Measurements from ENCODE around the gene PLXDC1.

PLXDC1 gene

DNA sequence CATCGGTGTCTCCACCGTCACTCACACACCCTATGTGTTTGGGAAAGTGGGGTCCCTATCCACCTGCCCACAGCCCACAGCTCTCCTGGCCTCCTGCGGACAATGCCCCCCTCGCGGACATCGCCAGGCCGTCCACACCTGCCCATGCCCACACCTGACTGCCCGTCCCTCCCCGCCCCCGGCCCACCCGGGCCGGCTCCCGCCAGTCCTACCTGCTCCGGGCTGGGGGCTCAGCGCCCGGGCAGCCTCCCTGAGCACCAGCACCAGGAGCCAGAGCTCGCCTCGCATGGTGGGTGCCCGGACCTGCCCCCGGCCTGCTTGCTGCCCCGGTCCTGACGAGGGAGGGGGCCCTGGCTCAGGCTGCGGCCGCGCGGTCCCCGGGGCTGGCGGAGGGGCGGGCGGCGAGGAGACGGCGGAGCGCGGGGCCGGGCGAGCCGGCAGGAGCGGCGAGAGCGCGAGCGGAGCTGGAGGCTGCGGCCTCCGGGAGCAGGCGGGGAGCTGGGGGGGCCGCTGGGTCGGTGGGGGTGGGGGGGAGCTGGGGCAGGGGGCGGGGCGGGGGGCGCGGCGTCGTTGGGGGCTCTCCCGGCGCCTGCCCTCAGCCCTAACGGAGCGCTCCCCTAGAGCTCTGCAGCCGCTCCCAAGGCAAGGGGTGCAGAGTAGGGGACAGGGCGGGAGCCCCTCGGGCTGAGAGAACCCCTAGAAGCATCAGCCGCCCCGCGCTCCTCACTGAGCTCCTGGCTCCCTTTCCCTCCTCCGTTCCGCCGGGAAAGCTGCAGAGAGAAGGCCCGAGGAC is at the start of gene PLXDC1:
Gene PLXDC1 (minus strand): TSS at position 488 of the 793 bp plus-strand sequence. CDS start 200 bp downstream, at position 288.
- TF ChIP-seq GATA1 (IDR thresholded peaks at IDR 0.05; ENCODE audit: low read depth, low read length) (no peak), POLR2A (IDR thresholded peaks at IDR 0.05; ENCODE audit: low read length) (no peak)

DNA sequence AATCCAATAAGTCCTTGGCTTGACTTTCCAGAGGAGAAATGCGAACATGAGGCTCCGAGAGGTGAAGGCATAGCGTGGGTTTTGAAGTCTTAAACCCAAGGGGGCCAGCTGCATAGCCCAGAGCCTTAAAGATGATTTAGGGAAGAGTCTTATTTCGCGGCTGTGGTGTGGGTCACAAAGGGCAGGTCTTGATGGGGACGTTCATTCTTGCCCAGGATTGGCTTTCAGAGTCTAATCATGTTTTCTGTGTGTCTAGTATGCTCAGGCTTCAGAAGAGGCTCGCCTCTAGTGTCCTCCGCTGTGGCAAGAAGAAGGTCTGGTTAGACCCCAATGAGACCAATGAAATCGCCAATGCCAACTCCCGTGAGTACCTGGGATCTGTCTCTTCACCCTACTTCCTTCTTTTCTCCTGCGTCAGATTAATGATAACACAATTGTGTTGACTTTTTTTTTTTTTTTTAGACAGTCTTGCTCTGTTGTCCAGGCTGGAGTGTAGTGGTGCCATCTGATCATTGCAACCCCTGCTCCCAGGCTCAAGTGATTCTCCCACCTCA is 49.6 kb upstream of the PLXDC1 start:
- no peak for TF ChIP-seq POLR2A (IDR thresholded peaks at IDR 0.05; ENCODE audit: low read length)
- TF ChIP-seq GATA1 (IDR thresholded peaks at IDR 0.05; ENCODE audit: low read depth, low read length), result no peak
- DNase-seq, result peak; percentile 39 to 57

More for the DNA sequence above, at the start of gene PLXDC1:
- DNase-seq, result no peak

DNA sequence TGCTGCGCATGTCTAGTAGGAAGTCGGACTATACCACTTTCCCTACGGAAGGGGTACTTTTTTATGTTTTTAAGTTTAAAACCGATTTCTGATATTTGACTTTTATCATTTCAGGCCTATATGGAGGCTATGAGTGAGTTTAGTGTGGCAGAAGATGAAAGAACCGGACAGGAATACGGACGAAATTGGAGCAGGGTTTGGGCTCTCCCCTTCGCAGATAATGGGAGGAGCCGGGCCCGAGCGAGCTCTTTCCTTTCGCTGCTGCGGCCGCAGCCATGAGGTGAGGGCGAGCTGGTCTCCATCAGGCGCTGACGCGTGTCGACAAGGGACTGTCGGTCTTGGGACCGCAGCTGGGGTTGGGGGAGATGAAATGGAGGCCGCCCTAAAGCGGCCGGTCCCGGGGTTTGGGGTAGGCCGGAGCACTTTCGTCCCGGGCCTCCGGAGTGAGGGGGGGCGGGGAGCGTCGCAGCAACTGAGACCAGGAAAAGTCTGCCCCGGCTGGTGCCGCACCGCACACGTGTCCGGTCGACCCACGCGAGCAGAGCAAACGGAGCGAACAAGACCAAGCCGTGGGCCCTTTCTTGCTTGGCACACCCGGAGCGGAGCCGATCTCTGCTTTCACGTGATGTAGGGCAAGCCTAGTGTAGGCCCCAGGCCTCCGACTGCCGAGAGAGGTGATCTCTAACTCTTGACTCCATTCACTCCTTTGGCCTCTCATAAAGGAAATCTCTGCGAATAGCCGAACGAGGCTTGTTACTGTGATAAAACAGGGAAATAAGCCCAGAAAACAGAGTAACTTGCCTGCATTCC is 48.8 kb upstream of the PLXDC1 start, which contains the start of gene RPL19:
Gene RPL19 (plus strand): TSS at position 214 of the 810 bp plus-strand sequence. CDS start 62 bp downstream, at position 276.
- peak; percentile 79 to 96 for DNase-seq
- TF ChIP-seq GATA1 (IDR thresholded peaks at IDR 0.05; ENCODE audit: low read depth, low read length), result no peak
- peak; percentile 91 for TF ChIP-seq POLR2A (IDR thresholded peaks at IDR 0.05; ENCODE audit: low read length)

DNA sequence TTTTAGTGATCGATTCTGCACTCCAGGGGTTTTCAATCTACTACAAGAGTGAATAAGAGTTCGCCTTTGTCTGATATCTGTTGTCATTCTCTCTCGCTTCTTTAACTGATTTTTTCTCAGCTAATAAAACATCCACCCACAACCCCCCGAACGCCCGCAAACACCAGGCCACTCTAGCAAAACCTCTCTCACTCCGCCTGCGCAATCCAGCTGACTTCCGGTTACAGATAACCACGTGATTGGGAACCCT is 48.3 kb upstream of the PLXDC1 start:
- DNase-seq, result peak in 1 of 2 experiments; percentile 96
- no peak for TF ChIP-seq POLR2A (IDR thresholded peaks at IDR 0.05; ENCODE audit: low read length)
- TF ChIP-seq GATA1 (IDR thresholded peaks at IDR 0.05; ENCODE audit: low read depth, low read length), result no peak

DNA sequence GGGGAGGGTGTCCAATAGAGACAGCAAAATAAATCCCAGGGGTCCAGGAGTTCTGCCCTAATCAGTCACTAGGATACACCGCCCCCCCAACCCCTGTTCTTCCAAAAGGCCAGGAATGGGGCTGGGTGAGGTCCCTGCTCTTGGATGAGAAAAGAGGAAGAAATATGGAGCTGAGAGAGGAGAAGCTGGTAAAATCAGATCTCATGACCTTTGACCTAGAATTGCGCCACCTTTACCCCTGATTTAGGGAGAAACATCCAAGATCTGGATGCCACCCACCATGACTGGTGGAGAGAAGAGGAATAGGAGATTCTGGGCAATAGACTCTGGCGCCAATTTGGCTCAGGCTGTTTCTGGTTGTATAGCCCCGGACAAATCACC is 46.7 kb upstream of the PLXDC1 start:
- TF ChIP-seq POLR2A (IDR thresholded peaks at IDR 0.05; ENCODE audit: low read length) (no peak), GATA1 (IDR thresholded peaks at IDR 0.05; ENCODE audit: low read depth, low read length) (no peak)

DNA sequence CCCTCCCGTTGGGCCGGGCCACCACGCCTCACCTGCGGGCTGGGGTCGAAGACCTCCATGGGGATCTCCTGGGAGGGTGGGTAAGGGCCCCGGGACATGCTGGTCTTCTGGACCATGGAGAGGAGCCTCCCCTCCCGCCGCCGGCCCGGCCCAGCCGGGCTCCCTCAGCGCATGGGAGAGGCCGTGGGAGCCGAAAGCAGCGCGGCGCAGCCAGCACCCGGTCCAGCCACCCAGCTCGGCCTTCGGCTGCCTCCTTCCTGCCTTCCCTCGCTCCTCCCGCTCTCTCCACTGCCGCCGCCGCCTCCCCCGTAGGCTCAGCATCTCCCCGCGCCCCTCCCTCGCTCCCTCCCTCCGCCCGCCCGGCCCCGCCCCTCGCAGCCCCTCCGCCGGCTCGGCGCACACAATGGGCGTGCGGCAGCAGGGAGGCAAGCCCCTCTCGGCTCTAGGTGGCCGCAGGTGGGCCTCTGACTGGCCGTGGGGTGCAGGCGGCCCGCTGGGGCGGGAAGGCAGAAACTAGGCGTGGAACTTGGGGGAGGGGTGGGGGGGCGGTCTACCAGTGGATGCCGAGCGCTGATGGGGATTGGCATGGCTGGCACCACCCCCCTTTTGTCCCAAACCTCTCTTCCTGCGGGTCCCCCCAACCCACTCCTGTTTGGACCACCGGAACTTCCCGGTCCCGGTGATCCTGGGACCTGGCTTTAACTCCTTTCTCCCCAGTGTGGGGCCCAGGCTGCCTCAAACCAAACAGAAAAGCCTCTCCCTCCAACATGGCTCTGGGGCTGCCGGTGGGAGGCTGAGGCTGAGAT is 46.1 kb upstream of the PLXDC1 start, which contains the start of gene CACNB1:
Gene CACNB1 (minus strand): TSS at position 290 of the 806 bp plus-strand sequence. CDS start 174 bp downstream, at position 116.
- peak; percentile 47 to 59 for DNase-seq
- TF ChIP-seq POLR2A (IDR thresholded peaks at IDR 0.05; ENCODE audit: low read length), result no peak
- TF ChIP-seq GATA1 (IDR thresholded peaks at IDR 0.05; ENCODE audit: low read depth, low read length), result no peak

More for the DNA sequence above, 46.7 kb upstream of the PLXDC1 start:
- DNase-seq, result peak in 1 of 2 experiments; percentile 16

DNA sequence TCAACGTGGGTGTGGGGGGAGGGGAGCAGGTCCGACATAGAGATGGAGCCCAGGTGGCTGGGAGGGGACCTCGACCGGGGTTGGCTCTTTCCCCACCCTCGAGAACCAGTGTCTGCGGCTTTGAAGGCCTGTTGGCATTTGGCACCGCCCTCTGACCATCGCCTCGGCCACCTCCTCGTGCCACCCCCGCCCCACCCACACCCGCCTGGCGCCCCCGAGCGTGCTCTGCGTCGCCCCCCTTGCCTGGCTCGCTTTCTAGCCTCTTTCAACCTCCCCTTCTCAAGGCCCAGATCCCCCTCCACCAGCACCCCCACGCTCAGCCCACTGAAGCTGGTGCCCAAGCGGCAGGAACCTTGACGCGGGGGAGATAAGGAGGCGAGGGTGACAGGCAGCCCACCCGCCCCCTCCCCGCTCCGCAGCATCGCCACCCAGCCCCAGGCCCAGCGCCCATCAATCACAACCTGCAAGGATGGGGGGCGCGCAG is 45.4 kb upstream of the PLXDC1 start:
- DNase-seq, result no peak
- no peak for TF ChIP-seq POLR2A (IDR thresholded peaks at IDR 0.05; ENCODE audit: low read length)
- TF ChIP-seq GATA1 (IDR thresholded peaks at IDR 0.05; ENCODE audit: low read depth, low read length), result no peak

DNA sequence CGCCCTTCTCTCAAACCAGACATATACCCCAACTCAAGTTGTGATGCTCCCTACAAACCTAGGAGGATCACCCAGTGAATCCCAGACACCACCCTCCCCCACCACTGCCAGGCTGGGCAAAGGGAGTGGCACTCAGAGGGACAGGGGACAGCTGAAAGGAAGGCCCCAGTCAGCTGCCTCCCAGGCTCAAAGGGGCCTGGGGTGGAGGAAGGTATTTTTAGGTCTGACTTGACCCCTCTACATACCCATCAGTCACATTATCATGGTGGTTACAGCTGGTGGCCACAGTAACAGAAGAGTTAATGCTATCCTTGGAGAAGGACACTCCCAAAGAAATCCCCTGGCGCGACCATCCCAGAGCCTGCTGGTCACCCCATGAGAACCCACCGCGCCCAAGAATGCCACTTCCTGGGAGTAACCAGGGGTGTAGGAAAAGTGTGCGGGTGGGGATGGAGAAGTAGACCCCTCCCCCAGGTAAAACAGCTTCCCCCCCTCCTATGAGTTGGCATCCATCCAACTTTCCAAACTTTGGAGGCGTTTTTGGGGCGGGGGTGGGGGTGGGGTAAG is 44.9 kb upstream of the PLXDC1 start:
- DNase-seq, result no peak
- TF ChIP-seq POLR2A (IDR thresholded peaks at IDR 0.05; ENCODE audit: low read length) (no peak), GATA1 (IDR thresholded peaks at IDR 0.05; ENCODE audit: low read depth, low read length) (no peak)

DNA sequence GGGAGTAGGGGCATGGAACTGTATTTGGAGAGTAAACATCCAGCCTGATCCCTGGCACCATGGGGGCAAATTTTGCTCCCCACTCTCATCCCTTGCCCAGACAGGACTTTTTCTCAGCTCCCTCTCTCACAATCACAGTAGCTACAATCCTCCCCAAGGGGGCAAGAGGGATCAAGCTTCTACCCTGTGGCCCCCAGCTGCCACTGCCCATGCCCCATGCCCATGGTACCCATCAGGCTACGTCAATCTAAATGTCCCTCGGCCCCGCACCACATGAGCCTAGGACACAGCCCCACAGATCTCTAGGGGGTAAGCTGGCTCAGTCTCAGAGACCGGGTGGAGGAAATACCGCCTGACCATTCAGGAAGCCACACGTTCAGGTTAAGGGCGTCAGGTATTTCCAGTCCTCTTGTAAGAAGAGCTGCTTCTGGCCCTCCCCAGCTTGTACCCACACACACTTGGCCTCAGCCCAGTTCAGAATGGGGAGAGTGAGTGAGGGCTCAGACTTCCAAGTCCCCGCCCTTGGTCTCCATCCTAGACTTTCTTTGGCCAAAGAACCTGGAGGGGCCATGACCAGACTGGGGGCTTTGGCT is 44.2 kb upstream of the PLXDC1 start:
- TF ChIP-seq POLR2A (IDR thresholded peaks at IDR 0.05; ENCODE audit: low read length) (no peak), GATA1 (IDR thresholded peaks at IDR 0.05; ENCODE audit: low read depth, low read length) (no peak)
- no peak for DNase-seq

DNA sequence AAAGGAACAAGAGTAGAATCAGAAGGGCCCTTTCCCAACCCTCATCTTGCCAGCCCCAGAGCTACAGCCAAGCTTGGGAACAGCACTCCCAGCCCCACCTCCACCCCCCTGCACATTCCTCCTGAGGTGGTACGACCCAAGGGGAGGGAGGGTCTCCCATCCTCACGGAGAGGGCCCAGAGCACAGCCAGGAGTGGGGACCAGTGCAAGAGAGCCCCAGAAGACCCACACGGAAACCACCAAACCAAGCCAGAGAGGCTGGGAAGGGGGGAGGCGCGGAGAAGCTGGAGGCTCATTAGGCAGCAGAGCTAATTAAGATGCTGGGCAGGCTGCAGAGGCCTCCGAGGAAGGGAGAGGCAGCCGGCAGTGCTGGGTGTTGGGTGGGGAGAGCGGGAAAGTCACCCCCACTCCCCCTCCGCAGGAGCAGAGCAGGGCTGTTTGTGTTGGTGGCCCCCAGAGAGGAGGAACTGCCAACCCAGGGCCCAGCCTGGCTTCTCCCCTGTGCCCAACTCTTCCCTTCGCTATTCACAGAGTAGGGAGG is 43.6 kb upstream of the PLXDC1 start:
- no peak for DNase-seq

DNA sequence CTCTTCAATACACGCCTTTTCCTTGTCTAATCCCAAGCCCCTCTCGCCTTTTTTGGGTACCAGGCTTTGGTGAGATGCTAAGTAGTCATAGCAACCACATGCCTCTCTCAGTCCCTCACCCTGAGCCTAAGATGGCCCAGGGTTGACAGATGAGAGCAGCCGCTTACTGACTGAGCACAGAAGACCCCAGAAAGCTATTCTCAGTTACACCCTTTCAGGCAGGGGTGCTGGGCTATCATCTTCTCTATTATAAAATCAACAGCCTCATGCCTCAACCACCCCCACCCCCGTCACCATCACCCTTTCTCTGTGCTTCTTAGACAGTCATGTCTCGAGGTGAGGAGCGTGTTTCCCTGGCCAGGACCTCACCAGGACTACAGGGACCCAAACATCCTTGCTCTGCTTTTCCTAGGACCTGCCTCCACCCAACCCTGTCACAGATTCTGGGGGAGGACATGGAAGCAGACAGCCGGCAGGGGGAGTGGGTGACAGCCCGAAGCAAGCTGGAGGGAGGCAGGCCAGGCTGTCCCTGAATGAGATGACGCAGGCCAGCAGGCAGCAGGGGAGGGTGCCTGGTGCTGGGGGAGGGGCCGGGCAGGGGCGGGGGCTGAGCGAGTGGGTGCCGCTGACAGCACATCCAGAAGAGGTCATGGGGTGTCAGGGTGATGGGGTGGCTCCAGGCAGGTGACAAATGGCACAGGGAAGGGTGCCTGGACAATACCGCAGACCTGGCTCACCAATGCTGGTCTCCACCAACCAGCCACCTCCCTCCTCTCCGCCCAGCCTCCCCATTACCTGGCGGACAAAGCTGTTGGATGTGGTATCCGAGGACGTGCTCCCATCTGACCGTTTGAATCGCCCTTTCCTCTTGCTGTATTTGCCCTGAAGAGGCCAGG is 42.9 kb upstream of the PLXDC1 start:
- DNase-seq, result peak in 1 of 2 experiments; percentile 15
- TF ChIP-seq POLR2A (IDR thresholded peaks at IDR 0.05; ENCODE audit: low read length) (no peak), GATA1 (IDR thresholded peaks at IDR 0.05; ENCODE audit: low read depth, low read length) (no peak)

More for the DNA sequence above, 43.6 kb upstream of the PLXDC1 start:
- no peak for TF ChIP-seq POLR2A (IDR thresholded peaks at IDR 0.05; ENCODE audit: low read length)
- TF ChIP-seq GATA1 (IDR thresholded peaks at IDR 0.05; ENCODE audit: low read depth, low read length), result no peak

Measured in erythroblast (primary cell).